Peyer's patch (tissue), 4 donors: Measurements from ENCODE around the gene LRRC1.

Experiments used
- CTCF ChIP-seq, 6 experiments: fragments of 450-650 bp in 4 of 6; fragments of 200-600 bp in 2 of 6; sonication (generic) in 1 of 6; IDR thresholded peaks; one replicate each; pipeline ENCODE4 v1.5.1; 2017 to 2019; ENCODE audit warnings: antibody characterized with exemption in 6 of 6, mild to moderate bottlenecking in 3 of 6, moderate library complexity in 1 of 6
- POLR2A ChIP-seq, 2 donors: fragments of 450-650 bp; IDR thresholded peaks; one replicate each; pipeline ENCODE4 v1.5.1; 2017; ENCODE audit warnings: antibody characterized with exemption in 2 of 2, mild to moderate bottlenecking in 2 of 2, moderate library complexity in 2 of 2

GRCh38 chr6:53932516-53932915 lies 137.7 kb downstream of the LRRC1 start:
- no peak for TF ChIP-seq CTCF (IDR thresholded peaks at IDR 0.05)
- no peak for TF ChIP-seq POLR2A (IDR thresholded peaks at IDR 0.05)
